WTC11 (cell line): Measurements from ENCODE around the gene RAB18. TPM values are rescaled to one million over a fixed set of nuclear protein-coding genes. Genes with fewer than 3 reads are reported as not detected.

Source experiments
- ATAC-seq: fragments of 200-7000 bp; cut with Tn5 transposase; 2 replicates; pipeline ENCODE4 v1.10.0; 2021; ENCODE audit warnings: mild to moderate bottlenecking, moderate library complexity
- CTCF ChIA-PET: fragments of 300-600 bp; sonication (Branson Sonifier 250); formaldehyde crosslinking; loops from one replicate; lab custom pipeline; 2021; ENCODE audit warnings: antibody characterized with exemption; lab: Charles Lee
- POLR2A ChIA-PET: fragments of 350-600 bp; sonication (Branson Sonifier 250); formaldehyde crosslinking; loops from one replicate; lab custom pipeline; 2021; ENCODE audit warnings: antibody characterized with exemption; lab: Charles Lee
- DNase-seq: peaks from one replicate; pipeline ENCODE4 v3.0.0; 2021; ENCODE audit warnings: low spot score
- H3K27ac Mint-ChIP-seq: 2 replicates; pipeline ENCODE4 v1.8.0; 2021; ENCODE audit warnings: mixed read lengths
- H3K27me3 Mint-ChIP-seq: 2 replicates; pipeline ENCODE4 v1.8.0; 2021; ENCODE audit warnings: low read depth, mild to moderate bottlenecking, moderate library complexity, mixed read lengths
- H3K36me3 Mint-ChIP-seq: 2 replicates; pipeline ENCODE4 v1.8.0; 2021; ENCODE audit warnings: mixed read lengths
- H3K4me1 Mint-ChIP-seq: 2 replicates; pipeline ENCODE4 v1.8.0; 2022; ENCODE audit warnings: mixed read lengths
- H3K4me3 Mint-ChIP-seq: 2 replicates; pipeline ENCODE4 v1.8.0; 2021; ENCODE audit warnings: mild to moderate bottlenecking, moderate library complexity, mixed read lengths
- H3K9me3 Mint-ChIP-seq: 2 replicates; pipeline ENCODE4 v1.8.0; 2021; ENCODE audit warnings: mixed read lengths
- CDX4 ChIP-seq: fragments of 250-450 bp; sonication (Bioruptor Pico); IDR thresholded peaks from 2 replicates; pipeline ENCODE4 v1.9.0; 2021; ENCODE audit warnings: moderate library complexity, mild to moderate bottlenecking, inconsistent platforms, borderline replicate concordance
- ELF4 ChIP-seq: sonication (generic); formaldehyde crosslinking; IDR thresholded peaks from 2 replicates; pipeline ENCODE4 v1.8.1; 2022; ENCODE audit warnings: low read depth, mild to moderate bottlenecking, moderate library complexity, missing genetic modification reagents
- EMX1 ChIP-seq: fragments of 250-450 bp; sonication (Bioruptor Pico); IDR thresholded peaks from 2 replicates; pipeline ENCODE4 v1.8.0; 2021; ENCODE audit warnings: mild to moderate bottlenecking
- ETV6 ChIP-seq: sonication (generic); formaldehyde crosslinking; IDR thresholded peaks from 2 replicates; pipeline ENCODE4 v1.8.1; 2022; ENCODE audit warnings: mild to moderate bottlenecking, missing genetic modification reagents
- FOXP1 ChIP-seq: sonication (generic); formaldehyde crosslinking; IDR thresholded peaks from 2 replicates; pipeline ENCODE4 v1.8.0; 2022; ENCODE audit warnings: missing genetic modification reagents, mild to moderate bottlenecking, moderate library complexity, borderline replicate concordance
- GRHL2 ChIP-seq: fragments of 250-450 bp; sonication (Bioruptor Pico); IDR thresholded peaks from 2 replicates; pipeline ENCODE4 v1.8.0; 2022; ENCODE audit warnings: mild to moderate bottlenecking, moderate library complexity; ENCODE audit not compliant: insufficient replicate concordance, severe bottlenecking
- HMGA2 ChIP-seq: fragments of 250-450 bp; sonication (Bioruptor Pico); IDR thresholded peaks from 2 replicates; pipeline ENCODE4 v1.4.0; 2021; ENCODE audit warnings: mild to moderate bottlenecking, moderate library complexity
- JAZF1 ChIP-seq: fragments of 250-450 bp; sonication (Bioruptor Pico); IDR thresholded peaks from 2 replicates; pipeline ENCODE4 v1.9.0; 2021; ENCODE audit warnings: moderate library complexity, mild to moderate bottlenecking, inconsistent platforms
- NFATC4 ChIP-seq: fragments of 250-450 bp; sonication (Bioruptor Pico); IDR thresholded peaks from 2 replicates; pipeline ENCODE4 v1.9.0; 2021; ENCODE audit warnings: mild to moderate bottlenecking
- NFYB ChIP-seq: sonication (generic); formaldehyde crosslinking; conservative IDR thresholded peaks from 2 replicates; pipeline ENCODE4 v1.8.0; 2022; ENCODE audit warnings: low read depth, missing genetic modification reagents
- RORB ChIP-seq: fragments of 250-450 bp; sonication (Bioruptor Pico); IDR thresholded peaks from 2 replicates; pipeline ENCODE4 v1.9.0; 2021; ENCODE audit warnings: mild to moderate bottlenecking
- SMAD4 ChIP-seq: sonication (generic); formaldehyde crosslinking; IDR thresholded peaks from 2 replicates; pipeline ENCODE4 v1.8.0; 2022; ENCODE audit warnings: mild to moderate bottlenecking, missing genetic modification reagents
- SP1 ChIP-seq: sonication (generic); formaldehyde crosslinking; conservative IDR thresholded peaks from 2 replicates; pipeline ENCODE4 v1.8.1; 2022; ENCODE audit warnings: missing genetic modification reagents
- STAT6 ChIP-seq: sonication (generic); formaldehyde crosslinking; conservative IDR thresholded peaks from 2 replicates; pipeline ENCODE4 v1.8.1; 2023; ENCODE audit warnings: mild to moderate bottlenecking, low read depth, missing genetic modification reagents, moderate library complexity
- ZMAT4 ChIP-seq: fragments of 250-450 bp; sonication (Bioruptor Pico); IDR thresholded peaks from 2 replicates; pipeline ENCODE4 v1.9.0; 2021; ENCODE audit warnings: mild to moderate bottlenecking
- ZNF121 ChIP-seq: sonication (generic); formaldehyde crosslinking; IDR thresholded peaks from 2 replicates; pipeline ENCODE4 v1.8.0; 2023; ENCODE audit warnings: missing genetic modification reagents
- ZNF671 ChIP-seq: fragments of 250-450 bp; sonication (Bioruptor Pico); IDR thresholded peaks from 2 replicates; pipeline ENCODE4 v1.8.0; 2021; ENCODE audit warnings: mild to moderate bottlenecking
- ZSCAN18 ChIP-seq: fragments of 250-450 bp; sonication (Bioruptor Pico); IDR thresholded peaks from 2 replicates; pipeline ENCODE4 v2.1.2; 2022; ENCODE audit warnings: mild to moderate bottlenecking, moderate library complexity
- total RNA-seq: library from RNA; stranded (reverse); gene quantifications from 3 replicates; pipeline ENCODE4 v1.2.3, GENCODE V29; 2021
- TF ChIP-seq, protein P1 (sequence below): sonication (generic); formaldehyde crosslinking; IDR thresholded peaks from 2 replicates; pipeline ENCODE4 v1.8.1; 2023; ENCODE audit warnings: mild to moderate bottlenecking, missing genetic modification reagents, moderate library complexity
- TF ChIP-seq, protein P2 (sequence below): sonication (generic); formaldehyde crosslinking; IDR thresholded peaks from 2 replicates; pipeline ENCODE4 v1.8.0; 2022; ENCODE audit warnings: mild to moderate bottlenecking, missing genetic modification reagents
- TF ChIP-seq, protein P3 (sequence below): sonication (generic); formaldehyde crosslinking; IDR thresholded peaks from 2 replicates; pipeline ENCODE4 v1.8.1; 2022; ENCODE audit warnings: mild to moderate bottlenecking, missing genetic modification reagents, moderate library complexity, borderline replicate concordance
- TF ChIP-seq, protein P4 (sequence below): sonication (generic); formaldehyde crosslinking; IDR thresholded peaks from 2 replicates; pipeline ENCODE4 v1.8.0; 2022; ENCODE audit warnings: mild to moderate bottlenecking, missing genetic modification reagents
- TF ChIP-seq, protein P5 (sequence below): sonication (generic); formaldehyde crosslinking; IDR thresholded peaks from 2 replicates; pipeline ENCODE4 v1.8.1; 2022; ENCODE audit warnings: low read depth, missing genetic modification reagents, borderline replicate concordance

RAB18 gene
- total RNA-seq, 1 experiment from 2014 or later, result 71.4 TPM

- ChIA-PET CTCF (no interaction called here), POLR2A (no interaction called here)
- no peaks in the 10 kb centered on the region for H3K27me3 Mint-ChIP-seq
- H3K9me3 Mint-ChIP-seq, result no peaks in the 10 kb centered on the region
- TF ChIP-seq, protein P1, sequence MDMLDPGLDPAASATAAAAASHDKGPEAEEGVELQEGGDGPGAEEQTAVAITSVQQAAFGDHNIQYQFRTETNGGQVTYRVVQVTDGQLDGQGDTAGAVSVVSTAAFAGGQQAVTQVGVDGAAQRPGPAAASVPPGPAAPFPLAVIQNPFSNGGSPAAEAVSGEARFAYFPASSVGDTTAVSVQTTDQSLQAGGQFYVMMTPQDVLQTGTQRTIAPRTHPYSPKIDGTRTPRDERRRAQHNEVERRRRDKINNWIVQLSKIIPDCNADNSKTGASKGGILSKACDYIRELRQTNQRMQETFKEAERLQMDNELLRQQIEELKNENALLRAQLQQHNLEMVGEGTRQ (CRISPR knock-in tag), result no peak
- no peak for TF ChIP-seq JAZF1 (CRISPR knock-in tag)
- TF ChIP-seq ZNF121 (CRISPR knock-in tag), result no peak
- no peak for TF ChIP-seq ZMAT4 (CRISPR knock-in tag)
- TF ChIP-seq ETV6 (CRISPR knock-in tag), result no peak
- TF ChIP-seq RORB (CRISPR knock-in tag), result no peak
- no peak for TF ChIP-seq EMX1 (CRISPR knock-in tag)
- TF ChIP-seq SP1 (CRISPR knock-in tag), result no peak
- TF ChIP-seq FOXP1 (CRISPR knock-in tag), result no peak
- TF ChIP-seq, protein P2, sequence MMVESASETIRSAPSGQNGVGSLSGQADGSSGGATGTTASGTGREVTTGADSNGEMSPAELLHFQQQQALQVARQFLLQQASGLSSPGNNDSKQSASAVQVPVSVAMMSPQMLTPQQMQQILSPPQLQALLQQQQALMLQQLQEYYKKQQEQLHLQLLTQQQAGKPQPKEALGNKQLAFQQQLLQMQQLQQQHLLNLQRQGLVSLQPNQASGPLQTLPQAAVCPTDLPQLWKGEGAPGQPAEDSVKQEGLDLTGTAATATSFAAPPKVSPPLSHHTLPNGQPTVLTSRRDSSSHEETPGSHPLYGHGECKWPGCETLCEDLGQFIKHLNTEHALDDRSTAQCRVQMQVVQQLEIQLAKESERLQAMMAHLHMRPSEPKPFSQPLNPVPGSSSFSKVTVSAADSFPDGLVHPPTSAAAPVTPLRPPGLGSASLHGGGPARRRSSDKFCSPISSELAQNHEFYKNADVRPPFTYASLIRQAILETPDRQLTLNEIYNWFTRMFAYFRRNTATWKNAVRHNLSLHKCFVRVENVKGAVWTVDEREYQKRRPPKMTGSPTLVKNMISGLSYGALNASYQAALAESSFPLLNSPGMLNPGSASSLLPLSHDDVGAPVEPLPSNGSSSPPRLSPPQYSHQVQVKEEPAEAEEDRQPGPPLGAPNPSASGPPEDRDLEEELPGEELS (CRISPR knock-in tag), result no peak
- TF ChIP-seq, protein P3, sequence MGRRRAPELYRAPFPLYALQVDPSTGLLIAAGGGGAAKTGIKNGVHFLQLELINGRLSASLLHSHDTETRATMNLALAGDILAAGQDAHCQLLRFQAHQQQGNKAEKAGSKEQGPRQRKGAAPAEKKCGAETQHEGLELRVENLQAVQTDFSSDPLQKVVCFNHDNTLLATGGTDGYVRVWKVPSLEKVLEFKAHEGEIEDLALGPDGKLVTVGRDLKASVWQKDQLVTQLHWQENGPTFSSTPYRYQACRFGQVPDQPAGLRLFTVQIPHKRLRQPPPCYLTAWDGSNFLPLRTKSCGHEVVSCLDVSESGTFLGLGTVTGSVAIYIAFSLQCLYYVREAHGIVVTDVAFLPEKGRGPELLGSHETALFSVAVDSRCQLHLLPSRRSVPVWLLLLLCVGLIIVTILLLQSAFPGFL (CRISPR knock-in tag), result no peak
- TF ChIP-seq, protein P4, sequence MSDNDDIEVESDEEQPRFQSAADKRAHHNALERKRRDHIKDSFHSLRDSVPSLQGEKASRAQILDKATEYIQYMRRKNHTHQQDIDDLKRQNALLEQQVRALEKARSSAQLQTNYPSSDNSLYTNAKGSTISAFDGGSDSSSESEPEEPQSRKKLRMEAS (CRISPR knock-in tag), result no peak
- TF ChIP-seq NFATC4, result no peak
- TF ChIP-seq ELF4, result no peak
- TF ChIP-seq, all 79 proteins: peak for 0
- Mint-ChIP-seq H3K4me1 (peaks cover 15% of the 10 kb centered on the region), H3K27ac (no peak overlapping the region), H3K4me3 (no peak overlapping the region), H3K36me3 (peaks cover 12% of the 10 kb centered on the region)
- no peak for ATAC-seq
- no peak for DNase-seq
Observed at GRCh38 chr10:27542812-27543211, 38.7 kb downstream of the RAB18 start.

DNA sequence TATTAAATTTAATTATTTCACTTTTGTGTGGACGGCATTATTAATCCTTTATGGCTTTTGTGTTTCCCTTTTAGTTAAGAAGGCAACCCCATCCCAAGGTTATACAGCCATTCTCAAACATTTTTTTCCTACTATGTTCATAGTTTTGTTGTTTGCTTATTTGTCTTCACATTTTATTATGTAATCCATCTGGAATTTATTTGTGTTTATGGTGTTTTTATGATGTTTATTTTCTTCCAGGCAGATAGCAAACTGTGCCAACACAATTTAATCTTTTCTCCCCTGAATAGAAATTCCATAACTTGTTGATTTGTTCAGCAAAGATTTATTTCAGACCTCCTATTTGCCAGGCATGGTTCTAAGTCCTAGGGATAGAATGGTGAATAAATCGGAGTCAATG, 42.9 kb downstream of the RAB18 start:
- POLR2A ChIA-PET, result no interaction called here
- no peak overlapping the region for H3K4me3 Mint-ChIP-seq
- CTCF ChIA-PET, result no interaction called here
- TF ChIP-seq FOXP1 (CRISPR knock-in tag) (no peak), ELF4 (no peak), ZNF671 (CRISPR knock-in tag) (no peak), SMAD4 (CRISPR knock-in tag) (no peak), GRHL2 (CRISPR knock-in tag) (no peak), ETV6 (CRISPR knock-in tag) (no peak), STAT6 (CRISPR knock-in tag) (no peak), CDX4 (no peak), HMGA2 (CRISPR knock-in tag) (no peak), ZSCAN18 (no peak), NFYB (CRISPR knock-in tag) (no peak)
- TF ChIP-seq, protein P3 (CRISPR knock-in tag), result no peak
- TF ChIP-seq, protein P5, sequence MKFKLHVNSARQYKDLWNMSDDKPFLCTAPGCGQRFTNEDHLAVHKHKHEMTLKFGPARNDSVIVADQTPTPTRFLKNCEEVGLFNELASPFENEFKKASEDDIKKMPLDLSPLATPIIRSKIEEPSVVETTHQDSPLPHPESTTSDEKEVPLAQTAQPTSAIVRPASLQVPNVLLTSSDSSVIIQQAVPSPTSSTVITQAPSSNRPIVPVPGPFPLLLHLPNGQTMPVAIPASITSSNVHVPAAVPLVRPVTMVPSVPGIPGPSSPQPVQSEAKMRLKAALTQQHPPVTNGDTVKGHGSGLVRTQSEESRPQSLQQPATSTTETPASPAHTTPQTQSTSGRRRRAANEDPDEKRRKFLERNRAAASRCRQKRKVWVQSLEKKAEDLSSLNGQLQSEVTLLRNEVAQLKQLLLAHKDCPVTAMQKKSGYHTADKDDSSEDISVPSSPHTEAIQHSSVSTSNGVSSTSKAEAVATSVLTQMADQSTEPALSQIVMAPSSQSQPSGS, result no peak
- H3K36me3 Mint-ChIP-seq, result peaks cover 8% of the 10 kb centered on the region
- no peaks in the 10 kb centered on the region for H3K27me3 Mint-ChIP-seq
- DNase-seq (no peak), ATAC-seq (no peak)
- H3K4me1 Mint-ChIP-seq, result peaks cover 8% of the 10 kb centered on the region
- H3K9me3 Mint-ChIP-seq, result no peaks in the 10 kb centered on the region
- H3K27ac Mint-ChIP-seq, result peak overlapping the region; percentile 38; the same call in 1 of the 2 replicates
